ENCODE results near the gene TEX11. TPM values are rescaled to one million over a fixed set of nuclear protein-coding genes. Genes with fewer than 3 reads are reported as not detected.

Gene TEX11
- not detected in 2 replicates for total RNA-seq

DNA sequence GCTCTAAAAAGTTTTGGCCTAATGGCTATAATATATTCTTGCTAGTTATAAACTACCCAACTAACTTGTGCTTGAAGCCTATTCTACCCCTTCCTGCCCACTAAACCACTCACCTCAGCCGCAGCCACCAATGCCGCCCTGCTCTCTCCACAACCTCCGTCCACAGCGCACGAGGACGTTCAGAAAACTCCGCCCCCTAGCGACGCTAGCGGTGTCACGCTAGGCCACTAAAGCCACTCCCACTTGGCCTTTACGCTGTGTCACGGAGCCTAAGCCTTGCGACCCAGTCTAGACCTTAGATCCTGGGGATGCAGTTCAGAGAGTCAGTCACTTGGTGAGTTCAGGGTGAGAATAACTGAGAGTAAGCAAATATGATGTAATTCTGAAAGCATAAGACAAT is at the start of gene TEX11:
Gene TEX11, minus strand, starts transcription at position 171 of the 400 bp plus-strand sequence. CDS start 922 bp downstream, outside the sequence.

Other genes with a start within 250 kb of the TEX11 start
- gene SLC7A3, start 22.4 kb upstream of the TEX11 start, total RNA-seq = 0.15 and 0.50 TPM in 2 replicates
- 38.5 and 39.7 TPM in 2 replicates for gene SNX12, start 159.6 kb upstream of the TEX11 start, total RNA-seq
- gene FOXO4, start 187.1 kb upstream of the TEX11 start, total RNA-seq = 2.4 and 2.9 TPM in 2 replicates
- gene CXorf65, start 198.0 kb upstream of the TEX11 start, total RNA-seq = not detected in 2 replicates
- not detected in 2 replicates for gene IL2RG, start 202.9 kb upstream of the TEX11 start, total RNA-seq
- 14.4 and 15.8 TPM in 2 replicates for gene MED12, start 209.9 kb upstream of the TEX11 start, total RNA-seq
- 1.2 and 1.5 TPM in 2 replicates for gene NLGN3, start 236.1 kb upstream of the TEX11 start, total RNA-seq

Measured in bronchus fibroblast of lung (primary cell).